Measurements from ENCODE around the gene C10orf53. TPM values are rescaled to one million over a fixed set of nuclear protein-coding genes. Genes with fewer than 3 reads are reported as not detected.

Gene C10orf53
- total RNA-seq, 1 experiment from 2014 or later = not detected

- DNase-seq = no peak
- Histone ChIP-seq H2BK12ac (ENCODE audit: insufficient read length, low read depth, low read length) (no peak overlapping the region), H3K9ac (ENCODE audit: extremely low read depth, insufficient read length, low read length) (no peak overlapping the region), H2AK5ac (ENCODE audit: insufficient read length, low read length) (no peak overlapping the region), H2BK15ac (ENCODE audit: low read depth, low read length) (no peak overlapping the region), H3K27ac (ENCODE audit: insufficient read length, low read depth, low read length) (no peak overlapping the region), H3K23me2 (ENCODE audit: insufficient read length, low read depth, low read length, poor library complexity, severe bottlenecking) (no peaks in the 10 kb centered on the region), H3K79me2 (ENCODE audit: insufficient read depth, low read length) (no peaks in the 10 kb centered on the region), H2BK120ac (ENCODE audit: low read depth, low read length, poor library complexity, severe bottlenecking) (no peak overlapping the region), H4K8ac (replicated peaks; ENCODE audit: insufficient read length, low read depth, low read length) (no peak overlapping the region), H4K5ac (ENCODE audit: insufficient read length, low read depth, low read length) (no peak overlapping the region), H3K18ac (ENCODE audit: insufficient read length, low read depth, low read length) (no peak overlapping the region), H4K20me1 (ENCODE audit: control insufficient read depth, insufficient read depth, insufficient read length) (no peaks in the 10 kb centered on the region), H2AFZ (ENCODE audit: low read length) (no peak overlapping the region), H3K79me1 (ENCODE audit: insufficient read depth, low read depth, low read length, poor library complexity, severe bottlenecking) (no peaks in the 10 kb centered on the region), H3K9me3 (ENCODE audit: control insufficient read depth, low read depth, low read length) (no peaks in the 10 kb centered on the region), H3K23ac (ENCODE audit: insufficient read length, low read depth, low read length) (no peak overlapping the region), H3T11ph (ENCODE audit: low read length) (no peak overlapping the region), H2BK20ac (ENCODE audit: low read depth, low read length, poor library complexity, severe bottlenecking) (no peak overlapping the region), H3K14ac (ENCODE audit: insufficient read depth, low read length) (no peak overlapping the region), H3K56ac (ENCODE audit: insufficient read length, low read depth, low read length) (no peak overlapping the region), H3K27me3 (ENCODE audit: insufficient read depth, low read length) (no peaks in the 10 kb centered on the region; the same call in 1 of the 2 replicates), H2BK5ac (ENCODE audit: insufficient read length, low read length) (no peak overlapping the region), H4K91ac (ENCODE audit: insufficient read length, low read depth, low read length) (no peak overlapping the region), H3K4me2 (ENCODE audit: insufficient read depth, insufficient read length, low read length) (no peak overlapping the region), H3K4me1 (ENCODE audit: insufficient read depth, low read length) (no peaks in the 10 kb centered on the region), H3K4ac (ENCODE audit: low read depth, low read length) (no peak overlapping the region)
- no CpG with 5 or more reads among the region's 9 CpGs for WGBS (ENCODE audit: extremely low coverage, insufficient read length, low lambda C conversion rate)
- H3K27me3 Mint-ChIP-seq (ENCODE audit: low read depth) = peaks cover 76% of the 10 kb centered on the region
- H3K4me1 Mint-ChIP-seq = peaks cover 15 to 20% of the 10 kb centered on the region in 2 experiments
- H3K9me3 Mint-ChIP-seq = peaks cover 13 to 19% of the 10 kb centered on the region in 2 experiments
- H3K27ac Mint-ChIP-seq = no peak overlapping the region
- H3K36me3 Mint-ChIP-seq (ENCODE audit: insufficient read depth in 1 of 3, low read depth in 3 of 3) = peaks cover 0 to 10% (median 8%) of the 10 kb centered on the region in 3 experiments; a peak in 5 of 7 replicates
- no peak for TF ChIP-seq CTCF (conservative IDR thresholded peaks at IDR 0.05)
- H3K4me3 Mint-ChIP-seq = no peak overlapping the region
Observed at GRCh38 chr10:49656845-49657493, 22.5 kb upstream of the C10orf53 start.
